Smooth muscle cell (in vitro differentiated cells): ENCODE data around the gene C10orf71. TPM values are rescaled to one million over a fixed set of nuclear protein-coding genes. Genes with fewer than 3 reads are reported as not detected.

Experiments used
- DNase-seq: peaks from one replicate; lab custom pipeline; 2025; ENCODE audit not compliant: unreplicated experiment; lab: John Stamatoyannopoulos, UW
- H2AFZ ChIP-seq: fragments of 200-600 bp; sonication (generic); 2 replicates; pipeline ENCODE4 v1.6.0; 2016; ENCODE audit warnings: antibody characterized with exemption, low read depth, mild to moderate bottlenecking
- H3F3A ChIP-seq: fragments of 200-600 bp; sonication (generic); 2 replicates; pipeline ENCODE4 v1.6.0; 2017; ENCODE audit warnings: antibody characterized with exemption, low read depth
- H3K27ac ChIP-seq: fragments of 200-600 bp; sonication (generic); 2 replicates; pipeline ENCODE4 v1.5.1; 2016; ENCODE audit warnings: low read depth, mild to moderate bottlenecking
- H3K27me3 ChIP-seq: fragments of 200-600 bp; sonication (generic); 2 replicates; pipeline ENCODE4 v1.6.1; 2016; ENCODE audit warnings: low read depth, mild to moderate bottlenecking
- H3K36me3 ChIP-seq: fragments of 200-600 bp; sonication (generic); 2 replicates; pipeline ENCODE4 v1.5.1; 2016; ENCODE audit warnings: low read depth
- H3K4me1 ChIP-seq: fragments of 200-600 bp; sonication (generic); 2 replicates; pipeline ENCODE4 v1.5.1; 2016; ENCODE audit warnings: low read depth
- H3K4me2 ChIP-seq: fragments of 200-600 bp; sonication (generic); 2 replicates; pipeline ENCODE4 v1.6.0; 2016; ENCODE audit warnings: mild to moderate bottlenecking
- H3K4me3 ChIP-seq: fragments of 200-600 bp; sonication (generic); 2 replicates; pipeline ENCODE4 v1.5.1; 2016; ENCODE audit warnings: mild to moderate bottlenecking
- H3K79me2 ChIP-seq: fragments of 200-600 bp; sonication (generic); 2 replicates; pipeline ENCODE4 v1.6.0; 2016; ENCODE audit warnings: low read depth, mild to moderate bottlenecking
- H3K9ac ChIP-seq: fragments of 200-600 bp; sonication (generic); 2 replicates; pipeline ENCODE4 v1.6.0; 2016; ENCODE audit warnings: low read depth
- H3K9me3 ChIP-seq: fragments of 200-600 bp; sonication (generic); replicated peaks from 2 replicates; pipeline ENCODE4 v1.5.1; 2016; ENCODE audit warnings: low read depth
- H4K20me1 ChIP-seq: fragments of 200-600 bp; sonication (generic); 2 replicates; pipeline ENCODE4 v1.6.0; 2016; ENCODE audit warnings: low read depth
- CTCF ChIP-seq: fragments of 200-600 bp; sonication (generic); IDR thresholded peaks from 2 replicates; pipeline ENCODE4 v1.5.1; 2017; ENCODE audit warnings: borderline replicate concordance, mild to moderate bottlenecking, antibody characterized with exemption; ENCODE audit not compliant: insufficient read depth, poor library complexity, severe bottlenecking
- WGBS: methylation state at CpG from one replicate; pipeline ENCODE4 v1.1.7; 2016; ENCODE audit warnings: low lambda C conversion rate; 5-methylcytosine and 5-hydroxymethylcytosine counted together
- polyA plus RNA-seq: library from polyadenylated mRNA; unstranded; fragments of >200 nt; fragmentation: Nextera tagmentation; extraction: Ambion mirVana; gene quantifications from 2 replicates; pipeline ENCODE4 v1.2.1, GENCODE V29; 2016
- total RNA-seq: library from RNA; depleted of rRNA; stranded (reverse); fragments of >200 nt; gene quantifications from 2 replicates; pipeline ENCODE4 v1.2.3, GENCODE V29; 2014

C10orf71 gene
- total and polyA plus RNA-seq, 2 experiments from 2014 or later = not detected

GRCh38 chr10:49370326-49371100, 71.5 kb downstream of the C10orf71 start:
- H3K4me1 ChIP-seq = no peaks in the 10 kb centered on the region
- H3K9me3 ChIP-seq = no peaks in the 10 kb centered on the region
- H3K4me3 ChIP-seq = no peak overlapping the region
- H3K27ac ChIP-seq = no peak overlapping the region
- no peak overlapping the region for H3K9ac ChIP-seq
- no peak for TF ChIP-seq CTCF
- peaks cover 20% of the 10 kb centered on the region for H3K27me3 ChIP-seq
- no peak for DNase-seq
- no peak overlapping the region for H2AFZ ChIP-seq
- H3K4me2 ChIP-seq = no peak overlapping the region
- WGBS = 90% methylated on average over 8 of the region's 8 CpGs
- no peaks in the 10 kb centered on the region for H3F3A ChIP-seq
- H3K36me3 ChIP-seq = no peaks in the 10 kb centered on the region
- H3K79me2 ChIP-seq = no peaks in the 10 kb centered on the region
- no peaks in the 10 kb centered on the region for H4K20me1 ChIP-seq

GRCh38 chr10:49371967-49372366, 73.0 kb downstream of the C10orf71 start:
- Histone ChIP-seq H3K9ac (no peak overlapping the region), H2AFZ (no peak overlapping the region), H4K20me1 (no peaks in the 10 kb centered on the region), H3K4me2 (no peak overlapping the region), H3K9me3 (no peaks in the 10 kb centered on the region), H3K4me3 (no peak overlapping the region), H3K27me3 (peaks cover 32% of the 10 kb centered on the region), H3K27ac (no peak overlapping the region), H3K36me3 (no peaks in the 10 kb centered on the region), H3K79me2 (no peaks in the 10 kb centered on the region), H3K4me1 (no peaks in the 10 kb centered on the region), H3F3A (no peaks in the 10 kb centered on the region)
- DNase-seq = no peak
- no peak for TF ChIP-seq CTCF
- WGBS = 86% methylated on average over 3 of the region's 3 CpGs

GRCh38 chr10:49373361-49373760, 74.4 kb downstream of the C10orf71 start:
- H3K36me3 ChIP-seq = no peaks in the 10 kb centered on the region
- WGBS = 95% methylated on average over 5 of the region's 5 CpGs
- H2AFZ ChIP-seq = no peak overlapping the region
- H3K27me3 ChIP-seq = peaks cover 42% of the 10 kb centered on the region
- H3F3A ChIP-seq = no peaks in the 10 kb centered on the region
- no peak for TF ChIP-seq CTCF
- no peaks in the 10 kb centered on the region for H3K4me1 ChIP-seq
- H3K79me2 ChIP-seq = no peaks in the 10 kb centered on the region
- no peak overlapping the region for H3K4me3 ChIP-seq
- H4K20me1 ChIP-seq = no peaks in the 10 kb centered on the region
- H3K4me2 ChIP-seq = no peak overlapping the region
- DNase-seq = no peak
- H3K27ac ChIP-seq = no peak overlapping the region
- no peaks in the 10 kb centered on the region for H3K9me3 ChIP-seq
- no peak overlapping the region for H3K9ac ChIP-seq

- Histone ChIP-seq H3K4me1 (no peaks in the 10 kb centered on the region), H4K20me1 (no peaks in the 10 kb centered on the region), H3K9me3 (no peaks in the 10 kb centered on the region), H3K27ac (no peak overlapping the region), H3K4me2 (no peak overlapping the region), H3F3A (no peaks in the 10 kb centered on the region), H3K79me2 (no peaks in the 10 kb centered on the region), H3K27me3 (peaks cover 49% of the 10 kb centered on the region), H3K36me3 (no peaks in the 10 kb centered on the region), H2AFZ (no peak overlapping the region), H3K4me3 (no peak overlapping the region), H3K9ac (no peak overlapping the region)
- WGBS = 89% methylated on average over 5 of the region's 5 CpGs
- no peak for DNase-seq
- no peak for TF ChIP-seq CTCF
These were observed 75.8 kb downstream of the C10orf71 start for GRCh38 chr10:49374740-49375139.
